Loucy (cell line): Measurements from ENCODE around the gene GATD1.

Experiments
- EZH2phosphoT487 ChIP-seq: fragments of 200-600 bp; IDR thresholded peaks from 2 replicates; pipeline ENCODE4 v1.6.1; 2018; ENCODE audit warnings: antibody characterized with exemption, mild to moderate bottlenecking, moderate library complexity, borderline replicate concordance
- TF ChIP-seq, protein P1 (sequence below): fragments of 200-600 bp; sonication (generic); conservative IDR thresholded peaks from 2 replicates; pipeline ENCODE4 v1.5.1; 2014; ENCODE audit warnings: mild to moderate bottlenecking, antibody characterized with exemption, low read length

DNA sequence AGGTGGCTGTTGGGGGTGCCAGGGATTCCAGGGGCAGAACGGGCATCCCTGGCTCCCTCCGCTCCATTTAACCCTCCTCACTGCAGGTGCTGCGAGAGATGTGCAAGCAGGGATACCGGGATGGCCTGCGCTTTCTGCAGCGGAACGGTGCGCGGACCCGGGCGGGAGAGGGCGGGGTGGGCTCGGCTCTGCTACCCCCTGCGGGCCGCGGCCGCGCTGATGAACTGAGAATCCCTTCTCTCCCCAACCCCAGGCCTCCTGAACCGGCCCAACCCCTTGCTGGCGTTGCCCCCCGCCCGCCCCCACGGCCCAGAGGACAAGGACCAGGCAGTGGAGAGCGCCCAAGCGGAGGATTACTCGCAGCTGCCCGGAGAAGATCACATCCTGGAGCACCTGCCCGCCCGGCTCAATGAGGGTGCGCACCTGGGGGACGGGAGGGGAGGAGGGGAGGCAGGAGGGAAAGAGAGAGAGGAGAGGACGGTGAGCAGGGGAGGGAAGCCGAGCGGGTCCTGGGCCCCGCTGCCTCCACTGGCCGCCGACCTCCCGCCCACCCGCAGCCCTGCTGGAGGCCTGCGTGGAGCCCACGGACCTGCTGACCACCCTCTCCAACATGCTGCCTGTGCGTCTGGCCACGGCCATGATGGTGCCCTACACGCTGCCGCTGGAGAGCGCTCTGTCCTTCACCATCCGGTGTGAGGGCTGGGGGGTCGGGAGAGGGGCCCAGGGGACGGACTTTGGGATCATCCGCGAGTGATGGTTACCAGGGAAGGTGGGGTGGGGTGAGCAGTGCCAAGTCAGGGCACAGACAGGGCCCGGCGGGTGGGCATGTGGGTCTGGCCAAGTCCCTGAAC, 46.4 kb upstream of the GATD1 start:
- TF ChIP-seq, protein P1, sequence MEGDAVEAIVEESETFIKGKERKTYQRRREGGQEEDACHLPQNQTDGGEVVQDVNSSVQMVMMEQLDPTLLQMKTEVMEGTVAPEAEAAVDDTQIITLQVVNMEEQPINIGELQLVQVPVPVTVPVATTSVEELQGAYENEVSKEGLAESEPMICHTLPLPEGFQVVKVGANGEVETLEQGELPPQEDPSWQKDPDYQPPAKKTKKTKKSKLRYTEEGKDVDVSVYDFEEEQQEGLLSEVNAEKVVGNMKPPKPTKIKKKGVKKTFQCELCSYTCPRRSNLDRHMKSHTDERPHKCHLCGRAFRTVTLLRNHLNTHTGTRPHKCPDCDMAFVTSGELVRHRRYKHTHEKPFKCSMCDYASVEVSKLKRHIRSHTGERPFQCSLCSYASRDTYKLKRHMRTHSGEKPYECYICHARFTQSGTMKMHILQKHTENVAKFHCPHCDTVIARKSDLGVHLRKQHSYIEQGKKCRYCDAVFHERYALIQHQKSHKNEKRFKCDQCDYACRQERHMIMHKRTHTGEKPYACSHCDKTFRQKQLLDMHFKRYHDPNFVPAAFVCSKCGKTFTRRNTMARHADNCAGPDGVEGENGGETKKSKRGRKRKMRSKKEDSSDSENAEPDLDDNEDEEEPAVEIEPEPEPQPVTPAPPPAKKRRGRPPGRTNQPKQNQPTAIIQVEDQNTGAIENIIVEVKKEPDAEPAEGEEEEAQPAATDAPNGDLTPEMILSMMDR = no peak
- TF ChIP-seq EZH2phosphoT487 = no peak
